NCI-H69 (cell line): ENCODE data around the gene SUN5.
"Not testable (repeated sequence)": the region's sequence is repeated elsewhere in the genome, so short reads cannot be mapped to it uniquely, and the experiment has no call there.

Experiments
- DNase-seq: peaks from one replicate; lab custom pipeline; 2025; lab: John Stamatoyannopoulos, UW

The SUN5 gene

DNA sequence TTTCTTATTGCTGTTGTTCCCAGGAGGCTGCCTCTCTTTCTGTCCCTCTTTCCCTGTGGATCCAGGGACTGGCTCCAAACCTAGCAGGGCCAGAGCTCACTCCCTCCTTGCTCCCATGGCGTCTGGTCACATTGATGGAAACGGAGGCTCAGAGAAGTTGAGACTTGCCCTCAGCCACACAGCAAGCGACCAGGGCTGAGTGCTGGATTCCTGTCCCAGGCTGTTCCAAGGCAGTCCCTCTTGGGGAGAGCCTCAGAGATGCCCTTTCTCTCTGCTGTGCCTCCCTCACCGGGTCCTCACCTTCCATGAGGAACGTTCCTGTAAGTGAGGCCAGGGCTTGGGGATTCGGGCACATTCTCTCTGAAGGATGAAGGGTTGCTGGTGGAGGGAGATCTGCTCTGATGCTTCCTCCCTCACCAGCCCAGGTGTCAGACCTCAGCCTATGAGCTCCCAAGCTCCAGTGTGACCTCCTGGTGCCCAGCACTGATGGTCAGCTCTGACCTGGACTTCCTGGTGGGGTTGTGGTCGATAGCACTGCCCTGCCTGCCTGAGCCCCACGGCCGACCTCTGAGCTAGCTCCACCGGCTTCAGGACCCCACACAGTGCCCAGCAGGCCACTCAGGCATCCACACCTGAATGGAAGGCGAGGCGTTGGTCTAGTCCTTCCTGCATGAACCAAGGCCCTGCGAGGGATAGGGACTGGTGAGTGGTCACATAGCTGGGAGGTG is 26.8 kb downstream of the SUN5 start:
- no peak for DNase-seq

DNA sequence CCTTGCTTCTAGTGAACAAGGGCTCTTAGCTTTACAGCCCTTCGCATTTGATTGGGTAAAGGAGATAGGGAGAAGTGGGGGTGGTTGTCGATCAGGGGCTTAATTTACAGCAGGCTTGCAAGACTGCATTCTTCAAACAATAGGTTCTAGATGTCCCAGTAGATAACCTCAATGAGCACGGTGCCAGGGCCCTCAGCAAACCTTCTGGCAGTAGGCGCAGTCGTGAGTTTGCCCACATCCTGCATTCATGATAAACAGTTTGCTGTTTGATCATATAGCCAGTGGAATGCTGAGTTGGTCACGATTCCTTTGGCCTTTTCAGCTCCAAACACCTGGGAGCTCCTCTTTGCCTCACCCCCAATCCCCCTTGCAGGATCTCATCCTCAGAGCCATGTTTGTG is 27.5 kb downstream of the SUN5 start:
- no peak for DNase-seq

DNA sequence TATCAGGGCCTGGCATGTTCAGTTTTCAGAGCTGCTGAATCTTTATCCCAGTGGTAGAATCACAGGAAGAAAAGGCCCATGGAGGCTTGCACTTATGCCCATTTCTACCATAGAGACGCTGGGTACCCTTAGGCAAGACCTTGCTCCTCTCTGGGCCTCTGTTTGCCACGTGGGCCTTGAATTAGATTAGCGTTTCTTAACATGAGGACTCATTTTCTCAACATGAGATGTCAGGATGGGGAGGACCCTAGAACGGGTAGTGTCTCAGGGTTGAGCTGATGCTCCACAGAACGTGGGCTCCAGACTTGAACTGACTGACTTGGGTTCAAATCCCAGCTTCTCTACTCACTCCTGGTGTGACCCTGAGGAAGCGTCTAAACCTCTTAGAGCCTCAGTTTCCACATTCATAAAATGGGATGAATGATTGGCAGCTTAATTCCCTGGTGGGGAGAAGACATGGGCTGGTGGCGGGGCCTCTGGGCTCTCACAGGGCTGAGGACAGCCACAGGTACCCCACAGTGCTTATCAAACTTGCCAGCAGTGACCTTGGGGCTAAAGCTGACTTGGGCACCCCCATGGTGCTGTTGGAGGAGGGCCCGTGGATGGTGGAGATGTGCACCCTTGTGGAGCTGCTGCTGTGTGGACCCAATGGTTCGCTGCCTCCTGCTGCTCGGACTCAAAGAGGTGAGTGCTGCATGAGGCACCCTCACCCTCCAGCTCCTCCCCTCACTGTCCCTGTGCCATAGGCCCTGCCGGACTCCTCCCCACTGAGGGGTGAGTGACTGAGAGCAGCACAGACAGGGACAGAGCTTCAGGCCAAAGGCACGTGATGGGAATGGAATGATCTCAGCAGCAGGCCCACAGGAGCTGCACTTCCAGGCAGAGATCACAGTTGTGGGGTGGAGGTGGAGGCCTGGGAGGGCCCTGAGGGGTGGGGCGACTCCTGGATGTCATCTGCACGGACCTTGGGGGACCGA is 28.2 kb downstream of the SUN5 start:
- no peak for DNase-seq

DNA sequence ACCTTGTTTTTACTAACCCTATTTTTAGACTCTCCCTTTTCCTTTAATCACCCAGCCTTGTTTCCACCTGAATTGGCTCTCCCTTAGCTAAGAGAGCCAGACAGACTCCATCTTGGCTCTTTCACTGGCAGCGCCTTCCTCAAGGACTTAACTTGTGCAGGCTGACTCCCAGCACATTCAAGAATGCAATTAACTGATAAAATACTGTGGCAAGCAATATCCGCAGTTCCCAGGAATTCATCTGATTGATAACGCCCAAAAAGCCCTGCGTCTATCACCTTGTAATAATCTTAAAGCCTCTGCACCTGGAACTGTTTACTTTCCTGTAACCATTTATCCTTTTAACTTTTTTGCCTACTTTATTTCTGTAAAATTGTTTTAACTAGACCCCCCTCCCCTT is 29.1 kb downstream of the SUN5 start:
- DNase-seq: not testable (repeated sequence)

DNA sequence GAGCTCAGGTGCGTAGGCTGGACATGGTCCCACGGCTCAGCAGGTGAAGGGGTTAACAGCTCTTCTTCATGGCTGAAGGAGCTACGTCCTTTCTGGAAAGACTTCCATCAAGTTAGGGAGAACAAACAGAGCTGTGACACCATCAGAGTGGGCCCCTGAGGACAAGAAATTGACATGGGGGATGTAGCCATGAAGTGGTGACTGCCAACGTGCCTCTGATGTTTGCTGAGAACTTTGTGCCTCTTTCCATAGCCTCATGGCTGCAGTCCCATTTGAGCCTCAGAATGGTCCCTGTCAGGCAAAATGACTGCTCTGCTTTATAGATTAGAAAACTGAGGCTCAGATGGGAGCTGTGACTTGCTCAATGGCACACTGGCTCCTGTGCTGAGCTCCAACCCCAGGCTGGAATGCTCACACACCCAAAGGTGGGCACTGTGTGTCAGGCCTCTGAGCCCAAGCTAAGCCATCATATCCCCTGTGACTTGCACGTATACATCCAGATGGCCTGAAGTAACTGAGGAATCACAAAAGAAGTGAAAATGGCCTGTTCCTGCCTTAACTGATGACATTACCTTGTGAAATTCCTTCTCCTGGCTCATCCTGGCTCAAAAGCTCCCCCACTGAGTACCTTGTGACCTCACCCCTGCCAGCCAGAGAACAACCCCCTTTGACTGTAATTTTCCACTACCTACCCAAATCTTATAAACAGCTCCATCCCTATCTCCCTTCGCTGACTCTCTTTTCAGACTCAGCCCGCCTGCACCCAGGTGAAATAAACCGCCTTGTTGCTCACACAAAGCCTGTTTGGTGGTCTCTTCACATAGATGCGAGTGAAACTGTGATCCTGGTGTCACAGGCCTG is 29.8 kb downstream of the SUN5 start:
- not testable (repeated sequence) for DNase-seq

DNA sequence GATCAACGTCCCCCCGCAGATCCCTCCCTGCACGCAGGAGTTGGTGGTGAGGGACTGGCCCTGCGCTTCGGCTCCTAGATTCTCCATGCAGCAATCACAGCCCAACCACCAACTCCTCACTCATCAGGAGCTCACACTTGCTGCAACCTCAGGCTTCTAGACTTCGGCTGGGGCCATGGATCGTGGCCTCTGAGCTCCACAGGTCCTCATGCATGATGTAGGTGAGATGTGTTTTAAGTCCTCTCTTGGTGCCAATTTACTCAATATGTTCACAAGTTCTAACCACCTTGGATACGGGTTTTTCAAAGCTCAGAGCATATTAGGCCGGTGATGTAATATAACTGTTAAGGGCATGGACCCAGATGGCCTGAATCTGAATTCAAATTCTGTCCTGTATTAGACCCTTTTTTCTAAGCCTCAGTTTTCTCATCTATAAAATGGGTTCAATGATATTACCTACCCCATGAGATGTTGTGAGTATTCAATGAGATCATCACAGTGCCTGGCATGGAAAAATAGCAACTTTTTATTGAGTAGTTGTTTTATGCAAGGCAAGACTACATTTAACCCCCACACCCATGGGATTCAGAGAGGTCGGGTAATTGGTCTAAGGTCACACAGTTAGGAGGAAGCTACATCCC is 31.0 kb downstream of the SUN5 start:
- DNase-seq: no peak

DNA sequence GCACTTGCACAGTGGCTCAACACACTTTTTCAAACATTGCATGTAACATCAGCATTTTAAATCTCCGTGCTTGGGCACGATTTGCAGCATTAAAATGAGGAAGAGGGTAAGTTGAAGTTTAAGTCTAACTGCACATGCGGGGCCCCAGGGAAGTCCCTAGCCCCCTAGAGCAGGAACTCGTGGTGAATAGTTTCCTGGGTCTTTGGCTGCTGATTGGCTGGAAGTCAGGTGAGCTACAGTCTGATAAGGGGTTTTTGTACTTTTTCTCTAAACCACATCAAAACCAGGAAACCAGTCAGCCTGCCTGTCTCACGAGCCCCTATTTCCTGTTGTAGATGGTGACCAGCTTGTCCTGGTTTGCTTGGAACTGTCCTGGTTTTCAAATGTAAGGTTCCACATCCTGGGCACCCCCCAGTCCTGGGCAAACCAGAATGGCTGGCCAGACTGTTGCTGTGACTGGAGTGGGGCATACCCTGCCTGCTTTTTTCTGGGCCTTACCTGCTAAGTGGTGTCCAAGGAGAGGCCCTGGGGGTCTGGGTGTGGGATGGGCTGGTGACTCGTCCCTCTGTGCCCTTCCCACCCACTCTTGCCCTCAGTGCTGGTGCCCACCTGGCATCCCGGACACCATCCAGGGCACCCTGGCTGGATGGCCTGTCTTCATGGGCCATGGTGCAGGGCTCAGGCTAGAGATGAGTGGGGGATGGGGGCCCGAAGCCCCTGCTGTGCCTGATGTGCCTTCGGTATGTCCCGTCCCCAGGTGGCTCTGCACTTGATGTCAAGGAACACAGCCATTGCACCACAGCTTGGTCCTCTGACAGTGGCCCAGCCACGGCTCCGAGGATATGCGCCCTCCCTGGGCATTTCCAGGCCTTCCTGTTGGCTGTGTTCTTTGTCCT is 31.8 kb downstream of the SUN5 start:
- no peak for DNase-seq

DNA sequence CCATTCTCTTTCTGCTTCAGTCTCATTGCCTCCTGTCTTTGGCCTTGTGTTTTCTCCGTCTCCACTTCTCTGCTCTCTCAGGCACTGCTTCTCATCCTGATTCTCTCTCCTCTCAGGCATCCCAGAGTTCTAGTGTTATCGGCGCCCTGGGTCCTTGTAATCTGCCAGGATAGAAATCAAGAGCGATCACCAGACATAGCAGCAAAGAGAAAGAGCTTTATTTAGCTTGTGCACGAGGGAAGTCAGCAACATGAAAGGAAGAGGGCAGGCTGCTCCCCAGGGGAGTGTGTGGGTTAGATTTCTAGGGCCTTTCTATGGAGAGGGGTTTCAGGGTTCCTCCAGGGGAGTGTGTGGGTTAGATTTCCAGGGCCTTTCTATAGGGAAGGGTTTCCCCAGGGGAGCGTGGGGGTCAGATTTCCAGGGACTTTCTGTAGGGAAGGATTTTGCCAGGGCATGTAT is 32.5 kb downstream of the SUN5 start:
- DNase-seq: peak; percentile 9

DNA sequence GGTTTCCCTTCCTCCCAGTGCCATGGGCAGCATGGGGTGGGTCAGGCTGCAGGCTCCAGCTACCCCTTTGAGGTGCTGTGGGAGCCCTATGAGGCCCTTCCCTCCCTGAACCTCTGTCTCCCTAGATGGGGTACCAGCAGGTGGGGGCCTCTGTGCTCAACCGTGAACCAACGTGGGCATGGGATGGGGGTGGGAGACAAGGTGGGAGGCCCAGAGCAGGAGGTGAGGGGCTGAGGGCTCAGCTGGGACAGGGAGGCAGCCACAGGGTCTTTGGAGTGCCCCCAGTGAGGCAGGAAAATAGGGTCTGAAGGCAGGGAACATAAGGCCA is 33.3 kb downstream of the SUN5 start:
- DNase-seq: no peak

DNA sequence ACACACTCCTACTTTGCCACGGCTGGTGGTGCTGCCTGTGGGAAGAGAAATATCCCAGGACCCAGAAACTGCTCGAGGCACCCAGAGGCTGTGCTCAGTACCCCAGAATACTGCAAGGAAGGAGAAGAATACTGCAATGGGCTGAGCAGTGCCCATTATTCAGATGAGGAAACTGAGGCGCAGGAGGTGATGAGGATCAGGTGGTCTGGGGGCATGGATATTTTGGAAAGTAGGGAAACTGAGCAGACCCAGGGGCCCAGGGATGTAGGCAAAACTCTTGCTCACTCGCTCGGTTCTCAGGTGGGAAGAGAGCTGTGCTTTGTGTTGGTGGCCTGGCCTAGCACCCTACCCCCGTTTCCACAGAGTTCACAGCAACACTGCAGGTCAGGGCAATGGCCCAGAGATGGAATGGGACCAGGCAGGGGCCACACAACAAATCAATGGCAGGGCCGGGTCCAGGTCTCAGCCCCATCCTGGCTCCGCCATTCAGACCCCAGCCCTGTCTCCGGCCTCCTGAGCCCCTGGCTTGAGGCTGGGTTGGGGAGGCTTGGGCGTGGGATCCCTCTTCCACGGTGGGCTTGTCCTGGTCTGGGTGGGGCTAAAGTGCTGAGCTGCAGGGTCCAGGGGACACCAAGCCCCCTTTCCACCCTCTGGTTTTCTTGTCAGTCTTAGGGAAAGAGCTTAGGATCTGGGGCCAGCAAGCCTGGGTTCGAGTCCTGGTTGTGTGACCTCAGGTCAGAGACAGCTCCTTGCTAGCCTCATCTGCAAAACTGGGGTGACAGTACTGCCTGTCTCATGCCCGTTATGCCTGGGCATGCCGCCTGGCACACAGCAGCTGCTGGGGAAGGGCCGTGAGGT is 33.9 kb downstream of the SUN5 start:
- DNase-seq: no peak

DNA sequence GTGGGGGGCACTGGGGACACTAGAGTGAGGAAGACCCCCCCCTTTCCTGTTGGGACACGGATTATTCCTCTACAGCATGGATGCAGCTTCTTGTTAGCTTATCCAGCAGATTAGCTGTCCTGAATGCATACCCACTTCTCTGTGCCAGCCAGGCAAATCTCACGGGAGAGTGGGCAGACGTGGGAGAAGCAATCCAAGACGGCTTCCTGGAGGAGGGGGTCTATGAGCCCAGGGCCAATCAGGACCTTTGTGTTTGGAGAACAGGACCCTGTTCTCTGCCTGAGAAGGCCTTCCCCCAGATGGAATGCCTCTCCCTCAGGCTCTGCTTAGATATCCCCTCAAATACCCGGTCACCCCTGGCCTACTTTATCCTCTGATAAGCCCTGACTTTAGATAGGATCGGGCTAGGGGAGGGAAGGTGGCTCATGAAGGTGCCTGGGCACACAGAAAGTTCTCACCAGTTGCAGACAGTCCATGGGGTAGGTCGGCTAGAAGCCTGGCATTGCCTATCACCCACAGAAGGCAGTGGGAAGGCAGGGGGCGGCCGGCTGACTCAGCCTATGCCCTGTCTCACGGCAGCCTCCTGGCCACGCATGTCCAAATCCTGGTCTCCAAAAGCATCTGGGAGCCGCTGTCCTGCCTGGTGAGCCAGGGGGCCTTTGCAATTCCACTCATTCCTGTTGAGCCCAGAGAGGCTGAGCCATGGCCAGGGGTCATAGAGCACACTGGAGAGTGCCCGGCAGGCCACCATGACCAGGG is 34.7 kb downstream of the SUN5 start:
- DNase-seq: no peak

DNA sequence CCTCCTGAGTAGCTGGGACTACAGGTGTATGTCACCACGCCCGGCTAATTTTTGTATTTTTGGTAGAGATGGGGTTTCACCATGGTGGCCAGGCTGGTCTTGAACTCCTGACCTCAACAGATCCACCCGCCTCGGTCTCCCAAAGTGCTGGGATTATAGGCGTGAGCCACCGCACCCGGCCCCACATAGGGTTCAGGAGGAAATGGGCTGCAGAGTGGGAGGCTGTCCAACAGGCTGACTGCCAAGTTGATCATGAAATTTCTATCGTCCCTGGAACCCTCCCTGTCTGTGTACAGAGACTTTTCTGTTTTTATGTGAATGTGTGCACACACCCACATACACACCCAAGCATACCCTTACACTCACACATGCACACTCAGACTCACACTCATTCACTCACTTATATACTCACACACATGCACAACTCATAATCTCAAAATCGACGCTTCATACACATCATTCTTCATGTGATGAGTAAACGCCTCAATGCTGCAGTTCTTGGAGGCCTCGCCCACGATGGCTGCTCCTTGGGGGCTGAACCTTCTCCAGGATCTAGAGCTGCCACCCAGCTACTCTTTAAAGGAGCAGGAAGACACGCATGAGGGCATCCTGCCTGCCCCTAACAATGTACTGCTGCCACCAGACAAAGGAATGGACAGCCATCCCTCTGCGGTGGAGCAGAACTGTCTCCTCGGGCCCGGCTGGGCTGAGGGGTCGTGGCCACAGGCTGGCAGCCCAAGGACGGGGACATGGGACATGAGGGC is 35.6 kb downstream of the SUN5 start:
- DNase-seq: no peak

DNA sequence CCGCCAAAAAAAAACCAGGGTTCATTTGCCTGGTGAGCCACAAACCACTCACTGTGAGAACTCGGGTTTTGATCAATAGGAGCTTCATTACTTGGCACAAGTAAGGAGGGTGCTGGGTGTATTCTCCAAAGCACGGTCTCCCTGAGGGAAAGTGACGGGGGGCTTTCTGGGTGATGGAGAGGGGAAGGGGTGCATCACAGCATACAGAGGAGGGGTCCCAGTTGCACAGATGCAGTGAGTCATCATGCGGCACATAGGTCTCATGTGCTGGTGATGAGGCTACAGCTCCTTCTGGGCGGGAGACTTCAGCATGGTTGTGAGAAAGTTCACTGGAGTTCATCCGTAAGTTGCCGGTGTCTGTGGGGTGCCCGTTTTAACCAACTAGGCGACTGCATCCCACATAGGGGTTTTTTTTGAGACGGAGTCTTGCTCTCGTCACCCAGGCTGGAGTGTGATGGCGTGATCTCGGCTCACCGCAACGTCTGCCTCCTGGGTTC is 36.2 kb downstream of the SUN5 start:
- DNase-seq: no peak

DNA sequence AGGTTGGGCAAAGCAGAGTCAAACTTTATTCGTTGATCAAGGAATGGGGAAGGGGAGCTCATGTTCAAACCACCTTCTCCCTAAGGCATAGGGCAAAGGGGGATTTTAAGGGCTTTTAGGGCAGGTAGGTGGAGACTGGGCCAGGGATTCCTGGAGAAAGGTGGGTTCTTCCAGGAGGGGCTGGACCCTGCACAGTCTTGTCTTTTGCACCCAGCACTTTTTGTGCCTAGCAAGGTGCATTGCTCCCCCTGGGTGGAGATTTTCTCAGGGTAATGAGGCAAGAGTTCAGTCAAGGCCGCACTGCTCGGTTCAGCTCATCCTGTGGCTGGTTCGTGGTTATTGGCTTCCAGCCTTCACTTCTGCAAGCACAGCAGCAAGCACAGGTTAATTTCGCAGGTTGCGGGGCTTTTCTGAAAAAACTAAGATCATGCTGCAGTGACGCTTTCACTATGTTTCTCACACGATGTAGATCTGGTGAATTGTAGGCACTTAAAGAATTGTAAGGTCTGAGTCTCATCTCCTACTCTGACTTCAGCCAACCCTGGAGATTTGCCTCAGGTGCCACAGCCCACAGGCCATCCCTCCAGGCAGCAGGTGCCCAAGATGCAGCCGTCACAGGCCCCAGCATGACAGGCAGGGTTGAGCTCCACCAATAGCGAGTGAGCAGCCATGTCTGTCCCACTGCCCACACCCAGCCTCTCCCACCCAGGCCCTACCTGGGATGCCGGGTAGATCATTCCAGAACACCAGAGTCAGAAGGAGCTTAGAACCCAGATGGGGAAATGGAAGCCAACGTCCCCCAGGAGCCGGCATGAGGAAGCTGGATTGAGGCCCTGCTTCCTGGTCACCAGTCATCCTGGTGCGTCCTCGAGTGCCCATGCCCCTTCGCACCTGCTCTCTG is 37.1 kb downstream of the SUN5 start:
- no peak for DNase-seq

DNA sequence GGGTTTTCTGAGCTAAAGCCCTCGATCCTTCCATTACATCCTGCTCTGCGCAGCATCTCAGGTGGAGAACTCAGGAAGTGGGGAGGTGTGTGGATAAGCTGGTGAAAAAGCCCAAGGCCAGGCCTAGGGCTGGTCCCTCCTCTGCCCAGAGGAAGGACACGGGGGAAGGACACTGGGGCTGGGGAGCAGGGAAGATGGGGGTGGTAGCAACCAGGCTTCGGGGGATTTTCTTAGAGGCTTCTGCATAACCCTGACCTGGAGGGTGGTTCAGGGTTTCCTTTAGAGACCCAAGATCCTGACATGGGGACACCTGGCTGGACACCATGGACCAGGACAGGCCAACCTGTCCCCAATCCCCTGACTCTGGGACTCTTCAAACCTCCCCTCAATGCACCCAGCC is 37.9 kb downstream of the SUN5 start:
- DNase-seq: no peak

DNA sequence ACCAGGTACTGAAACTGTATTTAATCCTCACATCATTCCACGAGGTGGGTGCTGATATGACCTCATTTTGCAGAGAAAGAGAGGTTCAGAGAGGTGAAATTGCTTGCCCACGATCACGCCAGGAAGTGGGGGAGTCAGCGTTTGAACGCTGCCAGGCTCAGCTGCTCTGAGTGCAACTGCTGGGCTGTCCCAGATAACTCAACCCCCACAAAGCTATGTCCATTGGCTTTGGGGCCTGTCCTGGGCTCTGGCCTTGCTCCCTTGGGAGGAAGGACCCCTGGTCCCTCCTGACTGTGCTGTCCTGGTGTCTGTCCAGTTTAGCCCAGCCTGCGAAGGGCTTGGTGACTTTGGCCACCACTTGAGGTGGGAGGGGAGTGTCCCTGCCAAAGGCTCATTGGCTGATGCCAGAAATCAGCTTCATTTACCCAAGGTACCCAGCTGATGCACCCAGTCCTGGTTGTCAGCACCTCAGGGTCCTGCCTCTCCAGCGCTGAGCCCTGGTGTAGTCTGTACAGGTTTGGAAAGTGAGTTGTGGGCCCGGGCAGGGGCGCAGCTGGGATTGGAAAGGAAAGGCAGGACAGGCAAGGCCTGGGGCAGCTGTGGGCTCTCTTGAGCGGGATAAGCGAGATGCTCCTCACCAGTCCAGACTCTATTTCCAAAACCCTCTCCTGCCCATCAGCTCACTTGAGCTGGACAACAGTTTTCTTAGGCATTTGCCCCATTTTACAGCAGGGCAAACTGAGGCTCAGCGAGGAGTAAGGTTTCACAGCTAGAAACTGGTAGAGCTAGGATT is 38.5 kb downstream of the SUN5 start:
- no peak for DNase-seq
